ENCODE data around the gene ZFAND3.
A peak's percentile ranks its signal among the peaks of the same experiment; 100 is the strongest.

Gene ZFAND3

DNA sequence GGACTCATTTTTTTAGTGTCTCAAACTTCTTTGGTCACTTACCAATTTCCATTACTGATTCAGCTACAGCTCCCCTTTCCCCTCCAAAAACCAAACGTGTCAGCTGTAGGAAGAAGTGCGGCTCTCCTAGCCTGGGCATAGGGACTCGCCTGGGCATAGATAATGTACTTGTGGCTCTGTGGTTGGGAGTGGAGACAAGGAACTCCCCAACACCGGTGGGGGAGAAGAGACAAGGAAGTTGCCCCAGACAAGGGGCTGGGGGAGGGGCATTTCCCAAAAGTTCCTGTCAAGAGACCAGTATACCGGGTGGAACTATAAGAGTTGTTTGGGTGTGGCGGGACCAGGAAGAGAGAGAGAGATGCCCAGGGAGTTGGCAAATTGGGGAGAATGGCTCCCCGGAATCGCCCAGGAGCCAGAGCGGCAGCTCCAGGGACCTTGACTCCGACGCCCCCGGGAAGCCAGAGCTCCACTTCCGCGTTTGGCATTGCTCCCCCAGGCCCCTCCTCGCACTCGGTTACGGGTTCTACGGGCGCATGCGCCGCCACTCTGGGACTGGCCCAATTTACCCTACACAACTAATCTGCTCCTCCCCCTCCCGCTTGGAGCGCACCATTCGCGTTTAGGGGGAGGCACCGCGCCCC lies 871 bp upstream of the ZFAND3 start:
- TF ChIP-seq, protein P1, sequence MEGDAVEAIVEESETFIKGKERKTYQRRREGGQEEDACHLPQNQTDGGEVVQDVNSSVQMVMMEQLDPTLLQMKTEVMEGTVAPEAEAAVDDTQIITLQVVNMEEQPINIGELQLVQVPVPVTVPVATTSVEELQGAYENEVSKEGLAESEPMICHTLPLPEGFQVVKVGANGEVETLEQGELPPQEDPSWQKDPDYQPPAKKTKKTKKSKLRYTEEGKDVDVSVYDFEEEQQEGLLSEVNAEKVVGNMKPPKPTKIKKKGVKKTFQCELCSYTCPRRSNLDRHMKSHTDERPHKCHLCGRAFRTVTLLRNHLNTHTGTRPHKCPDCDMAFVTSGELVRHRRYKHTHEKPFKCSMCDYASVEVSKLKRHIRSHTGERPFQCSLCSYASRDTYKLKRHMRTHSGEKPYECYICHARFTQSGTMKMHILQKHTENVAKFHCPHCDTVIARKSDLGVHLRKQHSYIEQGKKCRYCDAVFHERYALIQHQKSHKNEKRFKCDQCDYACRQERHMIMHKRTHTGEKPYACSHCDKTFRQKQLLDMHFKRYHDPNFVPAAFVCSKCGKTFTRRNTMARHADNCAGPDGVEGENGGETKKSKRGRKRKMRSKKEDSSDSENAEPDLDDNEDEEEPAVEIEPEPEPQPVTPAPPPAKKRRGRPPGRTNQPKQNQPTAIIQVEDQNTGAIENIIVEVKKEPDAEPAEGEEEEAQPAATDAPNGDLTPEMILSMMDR (IDR thresholded peaks at IDR 0.05; ENCODE audit: low read depth, low read length, missing control alignments): no peak
- H3K4me3 ChIP-seq (replicated peaks; ENCODE audit: low read depth, low read length): peak overlapping the region; percentile 83
- peak; percentile 82 for DNase-seq (ENCODE audit: extremely low read depth, low read depth)

DNA sequence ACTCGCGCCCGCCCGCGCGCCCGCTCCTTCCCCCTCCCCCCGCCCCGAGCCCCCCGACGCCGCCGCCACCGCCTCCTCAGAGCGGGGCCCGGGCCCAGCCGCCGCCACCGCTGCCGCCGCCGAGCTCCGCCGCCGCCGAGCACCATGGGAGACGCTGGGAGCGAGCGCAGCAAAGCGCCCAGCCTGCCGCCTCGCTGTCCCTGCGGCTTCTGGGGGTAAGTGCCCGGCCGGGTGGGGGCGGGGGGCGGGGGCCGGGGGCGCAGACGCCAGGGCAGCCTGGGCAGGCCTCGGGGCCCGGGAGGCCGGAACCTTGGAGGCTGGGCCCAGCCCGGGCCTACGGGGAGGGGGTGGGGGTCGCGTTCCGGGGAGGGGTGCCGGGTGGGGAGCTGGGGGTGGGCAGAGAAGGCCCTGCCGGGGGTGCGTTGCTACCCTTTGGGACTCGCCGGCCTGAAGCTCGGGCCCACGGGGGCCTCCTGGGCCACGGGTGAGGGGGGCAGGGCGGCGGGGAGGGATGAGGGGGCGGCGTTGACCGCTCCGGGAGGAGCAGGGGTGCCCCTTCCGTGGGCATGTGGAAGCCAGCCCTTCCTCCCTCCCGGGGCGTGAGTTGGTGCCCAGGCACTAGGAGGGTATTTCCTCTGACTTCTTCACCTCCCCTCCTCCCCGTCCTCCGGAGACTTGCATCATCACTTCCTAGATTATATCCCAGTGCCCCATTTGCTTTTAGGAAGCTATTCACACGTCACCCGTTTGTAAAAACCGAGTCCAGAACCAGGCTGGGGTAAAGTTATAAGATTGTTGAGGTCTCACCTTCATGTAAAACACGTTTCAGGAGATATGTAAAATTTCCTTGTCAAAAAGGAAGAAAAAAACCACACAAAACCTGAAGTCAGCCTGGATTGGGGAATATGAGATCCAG lies 533 bp downstream of the ZFAND3 start:
- peak overlapping the region; percentile 83 for H3K4me3 ChIP-seq (replicated peaks; ENCODE audit: low read depth, low read length)
- no peak for DNase-seq (ENCODE audit: extremely low read depth, low read depth)
- TF ChIP-seq, protein P1 (IDR thresholded peaks at IDR 0.05; ENCODE audit: low read depth, low read length, missing control alignments): no peak

DNA sequence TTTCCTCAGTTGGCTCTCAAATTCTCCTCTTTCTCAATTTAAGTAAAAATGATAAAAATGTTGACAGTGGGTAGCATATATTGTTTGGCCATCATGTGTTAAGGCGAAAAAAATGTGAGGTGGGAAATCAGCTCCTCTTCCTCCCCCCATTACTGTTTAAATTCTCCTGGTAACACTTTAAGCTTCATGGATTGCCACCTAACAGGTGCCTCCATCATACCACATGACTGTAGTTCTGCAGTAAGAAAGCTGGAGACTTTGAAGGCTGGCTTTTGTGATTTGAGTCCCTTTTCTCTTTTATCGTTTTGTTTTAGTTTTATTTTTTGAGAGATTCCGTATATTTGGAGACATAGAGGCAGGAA lies 1.2 kb downstream of the ZFAND3 start:
- TF ChIP-seq, protein P1 (IDR thresholded peaks at IDR 0.05; ENCODE audit: low read depth, low read length, missing control alignments): no peak
- DNase-seq (ENCODE audit: extremely low read depth, low read depth): no peak
- peak overlapping the region; percentile 83 for H3K4me3 ChIP-seq (replicated peaks; ENCODE audit: low read depth, low read length)

DNA sequence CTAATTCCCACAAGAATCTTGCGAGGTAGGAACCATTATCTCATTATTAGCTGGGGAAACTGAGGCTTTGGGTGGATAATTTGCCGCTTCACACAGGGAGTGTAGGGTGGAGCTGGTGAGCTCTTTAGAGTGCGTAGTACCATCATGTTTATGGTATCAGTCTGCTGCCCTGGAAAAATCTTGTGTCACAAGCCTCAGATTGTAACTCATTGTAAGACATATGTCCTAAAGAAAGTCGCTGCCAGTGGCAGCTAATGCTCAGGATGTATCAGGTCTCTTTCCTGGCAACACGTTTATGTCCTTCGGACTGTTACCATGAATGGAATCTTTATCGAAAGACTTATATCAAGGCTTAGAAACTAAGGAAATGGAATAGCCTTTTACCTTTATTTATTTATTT lies 1.9 kb downstream of the ZFAND3 start:
- no peak for DNase-seq (ENCODE audit: extremely low read depth, low read depth)
- TF ChIP-seq, protein P1 (IDR thresholded peaks at IDR 0.05; ENCODE audit: low read depth, low read length, missing control alignments): no peak
- peak overlapping the region; percentile 83; the same call in 1 of the 2 replicates for H3K4me3 ChIP-seq (replicated peaks; ENCODE audit: low read depth, low read length)

DNA sequence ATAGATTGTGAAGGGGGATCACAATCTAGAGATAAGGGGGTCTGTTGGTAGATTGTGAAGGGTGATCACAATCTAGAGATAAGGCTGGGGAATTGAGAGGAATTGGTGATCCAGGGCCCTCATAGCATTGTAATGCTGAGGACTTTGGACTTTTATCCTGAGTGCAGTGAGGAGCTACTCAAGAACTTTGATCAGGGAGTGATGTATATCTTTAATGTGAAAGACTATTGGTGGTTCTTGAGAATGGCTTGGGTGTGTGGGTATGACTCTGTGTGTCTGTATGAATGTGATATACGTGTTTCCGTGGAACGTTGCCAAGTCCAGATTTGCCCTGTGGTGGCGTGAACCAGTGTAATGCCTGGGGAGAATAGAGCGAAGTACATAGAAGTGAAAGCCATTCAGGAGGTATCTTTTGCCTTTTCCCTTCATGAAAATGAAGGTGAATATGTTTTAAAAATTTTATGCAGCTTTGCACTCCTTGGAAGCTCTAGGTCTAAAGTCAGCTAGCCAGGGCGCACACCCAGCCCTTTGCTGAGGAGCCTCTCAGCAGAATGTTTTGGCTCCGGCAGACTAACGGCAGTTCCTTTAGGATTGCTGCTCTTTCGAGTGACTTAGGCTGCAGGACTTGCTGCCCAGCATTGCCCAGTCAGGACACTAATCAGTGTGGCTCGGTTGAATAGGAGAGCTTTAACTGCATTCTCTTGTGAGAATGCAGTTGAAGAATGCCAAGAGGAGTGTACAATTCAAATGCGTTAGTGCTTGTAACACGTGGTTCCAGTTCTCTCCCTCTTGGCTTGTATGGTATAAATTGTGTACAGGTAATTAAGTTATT lies 3.5 kb downstream of the ZFAND3 start:
- no peak overlapping the region for H3K4me3 ChIP-seq (replicated peaks; ENCODE audit: low read depth, low read length)
- TF ChIP-seq, protein P1 (IDR thresholded peaks at IDR 0.05; ENCODE audit: low read depth, low read length, missing control alignments): no peak
- DNase-seq (ENCODE audit: extremely low read depth, low read depth): no peak

DNA sequence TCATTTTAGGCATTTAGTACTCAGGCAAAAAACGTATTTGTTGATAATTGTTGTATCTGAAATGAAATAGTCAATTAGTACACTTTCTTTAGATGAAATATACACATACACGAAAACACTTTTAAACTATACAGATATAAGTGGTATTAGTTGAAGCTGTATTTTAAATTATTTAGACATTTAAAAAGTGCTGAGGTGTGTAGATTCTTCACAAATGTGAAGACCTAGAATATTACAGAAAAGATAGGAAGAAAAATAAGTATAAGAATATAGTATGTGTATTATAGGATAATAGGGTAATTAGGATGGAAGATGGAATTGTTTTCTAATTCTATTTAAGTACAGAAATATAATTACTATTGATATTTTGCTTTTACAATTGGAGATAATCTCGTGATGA lies 4.6 kb downstream of the ZFAND3 start:
- DNase-seq (ENCODE audit: extremely low read depth, low read depth): no peak
- H3K4me3 ChIP-seq (replicated peaks; ENCODE audit: low read depth, low read length): no peak overlapping the region
- TF ChIP-seq, protein P1 (IDR thresholded peaks at IDR 0.05; ENCODE audit: low read depth, low read length, missing control alignments): no peak

Measured in HFF-Myc (cell line).